Upper lobe of left lung (tissue), 4 donors: ENCODE data around the gene PPP4R3B.

Experiments used
- CTCF ChIP-seq, 6 experiments: fragments of 450-650 bp in 4 of 6; fragments of 200-600 bp in 2 of 6; sonication (generic) in 2 of 6; IDR thresholded peaks; one replicate each; pipeline ENCODE4 v1.5.1; 2016 to 2019; ENCODE audit warnings: antibody characterized with exemption in 6 of 6
- EP300 ChIP-seq, 4 donors: sonication (generic); formaldehyde crosslinking; IDR thresholded peaks; one replicate each; pipeline ENCODE4 v1.5.1; 2017; ENCODE audit warnings: antibody characterized with exemption in 4 of 4, control low read depth in 2 of 4
- POLR2AphosphoS5 ChIP-seq, 2 donors: sonication (generic); formaldehyde crosslinking; IDR thresholded peaks; one replicate each; pipeline ENCODE4 v1.5.1; 2017; ENCODE audit warnings: antibody characterized with exemption in 2 of 2

GRCh38 chr2:55609938-55610578 is 7.4 kb downstream of the PPP4R3B start:
- no peak for TF ChIP-seq EP300 (IDR thresholded peaks at IDR 0.05)
- TF ChIP-seq CTCF (IDR thresholded peaks at IDR 0.05) = no peak
- no peak for TF ChIP-seq POLR2AphosphoS5 (IDR thresholded peaks at IDR 0.05)
